HUES6 (cell line): ENCODE results near the gene ESPNL.
"Not testable (repeated sequence)": the region's sequence is repeated elsewhere in the genome, so short reads cannot be mapped to it uniquely, and the experiment has no call there.

Experiments used
- H3K27ac ChIP-seq: 2 replicates; pipeline ENCODE4 v1.7.0; 2013; ENCODE audit warnings: low read depth, mild to moderate bottlenecking, low read length, inconsistent platforms
- H3K27me3 ChIP-seq: 2 replicates; pipeline ENCODE4 v1.6.1; 2013; ENCODE audit warnings: low read length; ENCODE audit not compliant: control insufficient read depth, insufficient read depth
- H3K36me3 ChIP-seq: 2 replicates; pipeline ENCODE4 v1.6.1; 2013; ENCODE audit warnings: low read length; ENCODE audit not compliant: control insufficient read depth, insufficient read depth
- H3K4me1 ChIP-seq: 2 replicates; pipeline ENCODE4 v1.6.1; 2013; ENCODE audit warnings: low read length; ENCODE audit not compliant: control insufficient read depth, insufficient read depth
- H3K4me3 ChIP-seq: 2 replicates; pipeline ENCODE4 v1.5.1; 2013; ENCODE audit warnings: low read depth, low read length
- H3K9ac ChIP-seq: one replicate; pipeline ENCODE4 v1.6.1; 2013; ENCODE audit warnings: mild to moderate bottlenecking, low read length
- H3K9me3 ChIP-seq: 2 replicates; pipeline ENCODE4 v1.6.1; 2013; ENCODE audit warnings: low read depth, low read length; ENCODE audit not compliant: control insufficient read depth, insufficient read depth

The ESPNL gene

DNA sequence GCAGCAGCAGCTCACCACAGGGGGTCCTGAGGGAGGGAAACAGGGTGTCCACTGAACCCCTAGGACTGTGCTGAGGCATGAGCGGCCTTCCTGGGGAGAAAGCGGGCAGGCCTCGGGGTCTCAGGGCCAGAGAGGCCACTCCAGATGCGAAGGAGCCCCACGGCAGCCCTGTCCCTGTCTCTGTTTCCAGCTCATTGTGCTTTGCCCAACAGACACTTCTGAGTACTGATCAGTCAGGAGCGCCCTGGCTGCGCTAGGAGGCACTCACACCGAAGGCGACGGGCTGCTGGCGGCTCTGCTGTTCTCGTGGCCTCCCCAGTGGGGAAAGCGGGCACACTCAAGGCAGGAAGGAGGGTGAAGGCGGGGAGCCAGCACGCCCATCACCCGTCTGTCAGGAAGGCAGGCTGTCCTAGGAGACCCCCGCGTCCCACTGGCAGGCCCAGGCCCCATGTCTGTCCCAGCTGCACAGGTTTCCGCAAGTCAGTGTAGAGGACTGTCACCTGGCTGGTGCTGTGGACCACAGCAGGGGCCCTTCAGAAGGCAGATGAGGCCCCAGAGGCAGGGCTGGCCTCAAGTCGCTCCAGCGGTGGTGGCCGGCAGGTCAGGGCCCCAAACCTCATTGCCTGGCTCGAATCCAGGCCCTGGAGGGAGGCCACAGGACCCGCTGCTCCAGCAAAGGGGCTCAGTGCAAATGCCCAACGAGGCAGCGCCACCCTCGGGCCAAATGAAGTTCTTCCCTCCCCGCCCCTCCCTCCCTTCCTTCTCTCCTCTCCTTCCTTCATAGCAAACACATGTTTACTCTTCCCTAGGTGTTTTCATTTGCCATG, 6.8 kb downstream of the ESPNL start:
- Histone ChIP-seq H3K4me1 (peaks cover 25% of the 10 kb centered on the region), H3K9me3 (no peaks in the 10 kb centered on the region; the same call in 1 of the 2 replicates), H3K4me3 (no peak overlapping the region), H3K9ac (no peak overlapping the region), H3K27me3 (no peaks in the 10 kb centered on the region), H3K27ac (no peak overlapping the region), H3K36me3 (no peaks in the 10 kb centered on the region)

DNA sequence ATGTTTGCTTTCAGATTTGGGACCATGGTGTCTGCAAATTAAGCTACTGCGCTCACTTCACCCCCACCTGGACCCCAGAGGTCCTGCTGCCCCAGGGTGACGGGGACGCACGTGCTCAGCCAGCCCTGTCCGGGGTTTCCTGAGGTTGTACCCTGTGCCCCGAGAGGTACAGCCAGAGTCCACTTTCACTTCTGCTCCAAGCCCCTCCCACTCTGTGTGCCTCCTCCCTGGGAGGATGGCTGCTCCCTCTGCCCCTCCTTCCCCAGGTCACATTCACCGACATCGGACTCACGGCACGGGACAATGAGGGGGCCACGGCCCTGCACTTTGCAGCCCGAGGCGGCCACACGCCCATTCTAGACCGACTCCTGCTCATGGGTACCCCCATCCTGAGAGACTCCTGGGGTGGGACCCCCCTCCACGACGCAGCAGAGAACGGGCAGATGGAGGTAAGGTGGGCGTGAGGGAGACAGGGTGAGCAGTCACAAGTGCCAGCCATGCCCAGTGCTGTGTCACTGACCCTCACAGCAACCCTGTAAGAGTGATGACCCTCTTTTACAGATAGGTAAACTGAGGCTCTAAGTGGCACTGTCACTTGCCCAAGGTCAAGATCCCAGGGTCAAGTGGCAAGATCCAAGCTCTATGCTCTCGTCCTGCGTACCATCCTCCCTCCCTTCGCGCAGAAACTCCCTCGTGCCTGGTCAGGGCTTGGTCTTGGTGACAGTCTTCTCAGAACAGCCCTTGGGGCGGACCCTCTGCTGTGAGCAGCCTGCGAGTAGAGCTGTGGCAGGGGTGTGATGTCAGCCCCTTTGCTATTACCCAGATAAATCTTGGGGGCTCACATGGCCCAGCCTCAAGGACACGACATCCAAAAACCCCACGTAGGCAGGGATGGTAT, 7.6 kb downstream of the ESPNL start:
- Histone ChIP-seq H3K4me3 (no peak overlapping the region), H3K9ac (no peak overlapping the region), H3K27me3 (no peaks in the 10 kb centered on the region), H3K9me3 (peaks cover 3% of the 10 kb centered on the region; the same call in 1 of the 2 replicates), H3K4me1 (peaks cover 25% of the 10 kb centered on the region), H3K36me3 (no peaks in the 10 kb centered on the region), H3K27ac (no peak overlapping the region)

DNA sequence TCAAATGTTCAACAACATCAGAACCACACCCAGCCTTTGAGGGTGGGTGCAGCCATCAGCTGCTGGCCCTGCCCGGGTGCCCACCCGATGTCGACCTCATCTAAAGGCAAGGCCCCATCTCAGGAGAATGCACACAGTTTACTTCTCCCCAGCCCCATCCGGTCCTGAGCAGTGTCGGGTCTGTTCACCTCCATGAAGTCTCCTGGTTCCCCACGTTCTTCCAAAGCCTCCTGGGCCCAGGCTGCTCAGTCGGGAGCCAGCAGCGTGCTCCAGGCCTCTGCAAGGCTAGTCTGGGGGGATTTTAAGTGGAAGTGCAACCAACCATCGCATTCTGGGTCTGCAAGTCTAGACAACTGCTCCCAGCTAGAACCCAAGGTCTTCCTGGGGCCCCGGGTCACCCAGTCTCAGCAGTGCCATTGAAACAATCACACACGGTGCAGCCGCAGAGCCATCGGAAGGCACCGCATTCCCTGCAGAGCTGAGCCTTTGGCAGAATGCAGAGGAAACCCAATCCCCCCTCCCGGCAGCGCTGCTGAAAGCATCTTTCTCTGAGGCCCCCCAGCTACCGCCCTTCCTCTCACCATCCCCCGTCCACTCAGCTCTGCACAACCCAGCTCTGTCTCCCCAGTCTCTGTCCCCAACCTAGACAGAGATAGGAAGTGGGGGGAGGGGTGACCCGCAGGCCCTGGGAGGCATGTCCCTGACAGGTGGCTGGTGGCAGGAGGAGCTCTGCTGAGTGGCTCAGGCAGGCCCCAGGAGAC, 8.5 kb downstream of the ESPNL start:
- Histone ChIP-seq H3K4me1 (peaks cover 25% of the 10 kb centered on the region), H3K27ac (no peak overlapping the region), H3K9me3 (peaks cover 6% of the 10 kb centered on the region; the same call in 1 of the 2 replicates), H3K27me3 (no peaks in the 10 kb centered on the region), H3K36me3 (no peaks in the 10 kb centered on the region), H3K9ac (no peak overlapping the region), H3K4me3 (no peak overlapping the region)

DNA sequence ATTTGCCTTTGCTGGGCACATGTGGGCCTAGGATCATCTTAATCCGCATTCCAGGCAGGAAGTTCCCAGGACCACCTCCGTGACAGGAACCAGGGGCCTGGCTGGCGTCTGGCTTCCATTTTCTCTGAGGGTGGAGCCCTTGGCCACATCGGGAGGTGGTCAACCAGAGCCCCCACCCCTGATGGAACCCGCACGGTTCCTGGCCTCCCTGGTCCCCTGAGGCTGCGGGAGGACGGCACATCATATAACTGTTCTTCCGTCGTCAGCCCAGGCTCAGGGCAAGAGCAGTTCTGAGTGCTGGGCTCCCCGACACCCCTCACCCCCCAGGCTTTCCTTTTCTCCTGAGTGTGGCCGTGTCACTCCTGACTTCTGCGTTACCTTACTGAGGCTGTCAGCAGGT, 13.5 kb downstream of the ESPNL start:
- Histone ChIP-seq H3K9ac (no peak overlapping the region), H3K36me3 (no peaks in the 10 kb centered on the region), H3K27ac (no peak overlapping the region), H3K9me3 (peaks cover 11% of the 10 kb centered on the region; the same call in 1 of the 2 replicates), H3K4me3 (no peak overlapping the region), H3K27me3 (peaks cover 14% of the 10 kb centered on the region), H3K4me1 (peaks cover 7% of the 10 kb centered on the region)

DNA sequence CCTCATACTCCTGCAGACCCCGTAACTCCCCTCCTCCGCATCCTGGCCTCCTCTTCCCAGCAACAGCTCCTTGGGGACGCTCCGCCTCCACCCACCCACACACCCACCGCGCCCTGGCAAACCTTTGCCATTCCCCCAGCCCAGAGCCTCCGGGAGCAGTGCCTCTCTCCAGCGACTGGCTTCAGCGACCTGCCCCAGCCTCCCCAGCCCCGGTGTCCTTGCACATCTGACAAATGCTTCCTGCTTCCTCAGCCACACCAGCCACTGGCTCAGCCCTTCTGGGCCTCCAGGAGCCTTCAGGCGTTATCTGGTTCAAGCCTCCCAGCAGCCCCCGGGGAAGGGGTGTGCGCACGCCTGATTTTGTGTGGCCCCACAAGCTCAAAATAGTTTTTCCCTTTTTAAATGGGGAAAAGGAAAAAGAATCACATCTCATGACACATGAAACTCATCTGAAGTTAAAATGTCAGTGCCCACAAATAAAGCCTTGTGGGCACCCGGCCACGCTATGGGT, 14.2 kb downstream of the ESPNL start:
- peaks cover 21% of the 10 kb centered on the region for H3K27me3 ChIP-seq
- H3K4me1 ChIP-seq = no peaks in the 10 kb centered on the region
- H3K4me3 ChIP-seq = no peak overlapping the region
- H3K36me3 ChIP-seq = no peaks in the 10 kb centered on the region
- no peak overlapping the region for H3K9ac ChIP-seq
- H3K9me3 ChIP-seq = peaks cover 11% of the 10 kb centered on the region; the same call in 1 of the 2 replicates
- H3K27ac ChIP-seq = no peak overlapping the region

DNA sequence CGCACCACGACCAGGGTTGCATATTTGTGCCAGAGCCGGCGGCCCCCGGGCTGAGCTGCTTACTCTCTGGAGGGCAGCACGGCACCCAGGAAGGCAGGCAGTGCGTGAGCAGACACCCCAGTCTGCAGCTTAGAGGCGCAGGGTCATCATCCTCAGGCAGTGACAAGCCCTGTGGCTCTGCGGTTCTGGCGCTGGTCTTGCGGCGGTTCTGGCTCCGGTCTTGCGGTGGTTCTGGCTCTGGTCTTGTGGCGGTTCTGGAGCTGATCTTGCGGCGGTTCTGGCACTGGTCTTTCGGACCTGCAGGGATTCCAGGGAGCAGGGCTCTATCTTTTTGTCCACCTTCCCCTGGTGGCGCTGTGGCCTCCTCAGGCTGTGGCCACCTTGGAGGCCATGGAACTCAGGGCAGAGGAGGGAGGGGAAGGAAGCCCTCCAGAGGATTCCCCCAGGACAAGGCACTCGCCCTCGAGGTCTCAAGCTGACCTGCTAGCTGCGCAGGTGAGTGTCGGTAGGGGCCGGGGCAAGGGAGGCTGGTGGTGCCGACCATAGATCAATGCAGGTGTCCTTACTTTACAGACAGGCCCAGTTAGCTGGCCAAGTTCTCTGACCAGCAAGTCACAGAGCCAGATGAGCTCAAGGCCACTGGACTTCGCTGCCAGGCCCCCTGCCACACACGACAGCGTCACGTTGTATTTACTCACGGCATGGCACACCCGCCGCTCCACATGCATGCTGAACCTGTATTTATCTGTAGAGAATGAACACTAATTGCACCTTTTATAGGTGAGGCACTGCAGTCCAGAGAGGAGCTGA, 14.9 kb downstream of the ESPNL start:
- H3K4me3 ChIP-seq = no peak overlapping the region
- no peaks in the 10 kb centered on the region for H3K4me1 ChIP-seq
- peaks cover 11% of the 10 kb centered on the region; the same call in 1 of the 2 replicates for H3K9me3 ChIP-seq
- no peaks in the 10 kb centered on the region for H3K36me3 ChIP-seq
- H3K27ac ChIP-seq = no peak overlapping the region
- H3K9ac ChIP-seq = no peak overlapping the region
- peaks cover 28% of the 10 kb centered on the region for H3K27me3 ChIP-seq

DNA sequence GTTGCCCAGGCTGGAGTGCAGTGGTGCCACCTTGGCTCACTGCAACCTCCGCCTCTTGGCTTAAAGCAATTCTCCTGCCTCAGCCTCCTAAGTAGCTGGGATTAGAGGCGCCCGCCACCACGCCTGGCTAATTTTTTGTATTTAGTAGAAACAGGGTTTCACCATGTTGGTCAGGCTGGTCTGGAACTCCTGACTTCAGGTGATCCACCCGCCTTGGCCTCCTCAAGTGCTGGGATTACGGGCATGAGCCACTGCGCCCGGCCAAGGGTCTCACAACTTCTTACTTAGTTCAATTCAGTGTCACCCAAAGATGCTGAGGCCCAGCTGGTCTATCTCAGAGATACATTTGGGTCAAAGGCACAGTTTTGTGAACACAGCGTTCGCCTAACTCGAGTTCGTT, 15.6 kb downstream of the ESPNL start:
- H3K27ac ChIP-seq = not testable (repeated sequence)

DNA sequence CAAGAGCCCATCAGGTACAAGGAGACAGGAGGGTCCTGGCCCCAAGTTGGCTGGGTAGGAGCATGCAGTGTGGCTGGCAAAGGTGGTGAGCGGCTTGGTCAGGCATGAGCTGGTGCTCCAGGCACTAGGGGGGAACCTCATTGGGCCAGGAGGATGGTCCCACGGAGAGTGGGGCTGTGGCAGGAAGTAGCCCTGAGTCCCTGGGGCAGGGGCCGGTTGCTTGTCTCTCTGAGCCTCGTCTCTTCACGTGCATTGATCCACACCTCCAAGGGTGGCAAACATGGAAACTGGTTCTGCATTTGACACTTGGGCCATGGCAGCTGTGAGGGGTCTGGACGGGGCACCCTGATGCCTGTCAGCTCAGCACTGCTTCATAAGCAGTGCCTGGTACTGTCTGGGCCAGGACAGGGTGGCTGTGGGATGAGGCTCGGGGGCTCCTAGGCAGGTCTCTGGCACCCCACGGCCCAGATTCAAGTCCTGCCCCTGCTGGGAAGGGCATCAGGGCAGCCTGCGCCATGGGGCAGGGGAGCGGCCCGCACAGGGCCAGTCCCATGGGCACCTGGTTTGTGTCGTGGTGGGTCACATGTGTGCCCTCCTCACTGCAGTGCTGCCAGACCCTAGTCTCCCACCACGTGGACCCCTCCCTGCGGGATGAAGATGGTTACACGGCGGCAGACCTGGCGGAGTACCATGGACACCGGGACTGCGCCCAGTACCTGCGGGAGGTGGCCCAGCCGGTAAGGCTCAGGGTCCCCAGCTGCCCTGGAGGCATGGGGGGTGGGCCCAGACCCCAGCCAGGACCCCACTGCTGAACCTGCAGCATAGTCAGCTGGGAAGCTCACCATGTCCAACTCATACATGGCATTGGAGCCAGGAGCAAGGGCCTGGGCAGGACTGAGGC, 16.4 kb downstream of the ESPNL start:
- peaks cover 11% of the 10 kb centered on the region; the same call in 1 of the 2 replicates for H3K9me3 ChIP-seq
- H3K27me3 ChIP-seq = peaks cover 31% of the 10 kb centered on the region
- H3K36me3 ChIP-seq = no peaks in the 10 kb centered on the region
- no peaks in the 10 kb centered on the region for H3K4me1 ChIP-seq
- H3K27ac ChIP-seq = no peak overlapping the region
- no peak overlapping the region for H3K9ac ChIP-seq
- no peak overlapping the region for H3K4me3 ChIP-seq

More for the DNA sequence above, 15.6 kb downstream of the ESPNL start:
- H3K9ac ChIP-seq, H3K4me1 ChIP-seq, H3K4me3 ChIP-seq, H3K36me3 ChIP-seq: not testable (repeated sequence)
- H3K9me3 ChIP-seq = peaks cover 11% of the 10 kb centered on the region; the same call in 1 of the 2 replicates
- peaks cover 31% of the 10 kb centered on the region for H3K27me3 ChIP-seq
